Measurements from ENCODE around the gene ASB6.
A peak's percentile ranks its signal among the peaks of the same experiment; 100 is the strongest.
"Not testable (repeated sequence)": the region's sequence is repeated elsewhere in the genome, so short reads cannot be mapped to it uniquely, and the experiment has no call there.

ASB6 gene

GRCh38 chr9:129667378-129667777, 25.4 kb upstream of the ASB6 start:
- no peak for DNase-seq (ENCODE audit: low spot score)

- DNase-seq (ENCODE audit: low spot score): peak; percentile 38
Observed at GRCh38 chr9:129666575-129666974, 24.6 kb upstream of the ASB6 start.

GRCh38 chr9:129665814-129666520, 24.0 kb upstream of the ASB6 start:
- DNase-seq (ENCODE audit: low spot score): peak; percentile 44

GRCh38 chr9:129665389-129665775, 23.4 kb upstream of the ASB6 start, which contains the start of gene PRRX2:
Gene PRRX2, plus strand, starts transcription at chr9:129665647. Its CDS starts 221 bp downstream, at chr9:129665868.
- DNase-seq (ENCODE audit: low spot score): peak; percentile 90

- peak; percentile 74 for DNase-seq (ENCODE audit: low spot score)
Observed at GRCh38 chr9:129664746-129665388, 22.9 kb upstream of the ASB6 start.

GRCh38 chr9:129662239-129662638, 20.3 kb upstream of the ASB6 start:
- not testable (repeated sequence) for DNase-seq (ENCODE audit: low spot score)

GRCh38 chr9:129661029-129661428, 19.1 kb upstream of the ASB6 start:
- DNase-seq (ENCODE audit: low spot score): no peak

- peak; percentile 78 for DNase-seq (ENCODE audit: low spot score)
Observed at GRCh38 chr9:129656795-129657390, 14.9 kb upstream of the ASB6 start.

GRCh38 chr9:129655696-129656095, 13.7 kb upstream of the ASB6 start:
- DNase-seq (ENCODE audit: low spot score): no peak

- no peak for DNase-seq (ENCODE audit: low spot score)
Observed at GRCh38 chr9:129655154-129655553, 13.2 kb upstream of the ASB6 start.

GRCh38 chr9:129654554-129655040, 12.6 kb upstream of the ASB6 start:
- DNase-seq (ENCODE audit: low spot score): no peak

GRCh38 chr9:129653823-129654553, 12.0 kb upstream of the ASB6 start:
- no peak for DNase-seq (ENCODE audit: low spot score)

GRCh38 chr9:129650680-129651235, 8.8 kb upstream of the ASB6 start:
- peak; percentile 34 for DNase-seq (ENCODE audit: low spot score)

GRCh38 chr9:129649726-129650679, 8.1 kb upstream of the ASB6 start:
- no peak for DNase-seq (ENCODE audit: low spot score)

GRCh38 chr9:129648764-129649115, 6.8 kb upstream of the ASB6 start:
- no peak for DNase-seq (ENCODE audit: low spot score)

- DNase-seq (ENCODE audit: low spot score): peak; percentile 67
Observed at GRCh38 chr9:129648092-129648763, 6.3 kb upstream of the ASB6 start.

- DNase-seq (ENCODE audit: low spot score): no peak
Observed at GRCh38 chr9:129647635-129648034, 5.7 kb upstream of the ASB6 start.

- no peak for DNase-seq (ENCODE audit: low spot score)
Observed at GRCh38 chr9:129646654-129647053, 4.7 kb upstream of the ASB6 start.

- DNase-seq (ENCODE audit: low spot score): no peak
Observed at GRCh38 chr9:129646252-129646651, 4.3 kb upstream of the ASB6 start.

GRCh38 chr9:129644902-129645301, 3.0 kb upstream of the ASB6 start:
- DNase-seq (ENCODE audit: low spot score): no peak

All from AG20443 (cell line).